GM21717 (cell line): Measurements from ENCODE around the gene GNB3.

ENCODE experiments used
- ATAC-seq: cut with Tn5 transposase; IDR thresholded peaks from one replicate; pipeline ENCODE4 v1.9.1; 2021; ENCODE audit warnings: mild to moderate bottlenecking, moderate library complexity; ENCODE audit not compliant: unreplicated experiment

Gene GNB3

GRCh38 chr12:6840761-6841515, at the start of gene GNB3:
GNB3 (plus strand) TSS chr12:6840925; CDS start chr12:6841288, 363 bp downstream.
- ATAC-seq, result no peak

GRCh38 chr12:6791931-6792520, 48.7 kb upstream of the GNB3 start:
- no peak for ATAC-seq

GRCh38 chr12:6792522-6793201, 48.1 kb upstream of the GNB3 start:
- no peak for ATAC-seq

GRCh38 chr12:6795088-6795487, 45.6 kb upstream of the GNB3 start:
- ATAC-seq, result no peak

GRCh38 chr12:6796576-6796975, 44.1 kb upstream of the GNB3 start:
- no peak for ATAC-seq

- no peak for ATAC-seq
Observed at GRCh38 chr12:6799147-6799546, 41.6 kb upstream of the GNB3 start.

GRCh38 chr12:6807170-6807569, 33.6 kb upstream of the GNB3 start:
- no peak for ATAC-seq

- ATAC-seq, result no peak
Observed at GRCh38 chr12:6809056-6809455, 31.7 kb upstream of the GNB3 start.

GRCh38 chr12:6810758-6811157, 30.0 kb upstream of the GNB3 start:
- ATAC-seq, result no peak

- no peak for ATAC-seq
Observed at GRCh38 chr12:6813363-6813762, 27.4 kb upstream of the GNB3 start.

- ATAC-seq, result no peak
Observed at GRCh38 chr12:6816598-6816997, 24.1 kb upstream of the GNB3 start.

- no peak for ATAC-seq
Observed at GRCh38 chr12:6817098-6817497, 23.6 kb upstream of the GNB3 start.

GRCh38 chr12:6817662-6818157, 23.0 kb upstream of the GNB3 start:
- ATAC-seq, result no peak

GRCh38 chr12:6818222-6818621, 22.5 kb upstream of the GNB3 start:
- no peak for ATAC-seq

GRCh38 chr12:6818645-6819044, 22.1 kb upstream of the GNB3 start:
- no peak for ATAC-seq

- no peak for ATAC-seq
Observed at GRCh38 chr12:6819106-6820030, 21.4 kb upstream of the GNB3 start.

GRCh38 chr12:6820166-6820565, 20.6 kb upstream of the GNB3 start:
- ATAC-seq, result no peak

- ATAC-seq, result no peak
Observed at GRCh38 chr12:6821591-6822425, 18.9 kb upstream of the GNB3 start, which contains the start of gene GPR162. GPR162 (plus strand) TSS chr12:6821821; CDS start chr12:6823899, 2,078 bp downstream.

GRCh38 chr12:6822426-6823135, 18.1 kb upstream of the GNB3 start:
- ATAC-seq, result no peak
